ENCODE data around the gene KLRF2.
"Not testable (repeated sequence)": the region's sequence is repeated elsewhere in the genome, so short reads cannot be mapped to it uniquely, and the experiment has no call there.

The KLRF2 gene

DNA sequence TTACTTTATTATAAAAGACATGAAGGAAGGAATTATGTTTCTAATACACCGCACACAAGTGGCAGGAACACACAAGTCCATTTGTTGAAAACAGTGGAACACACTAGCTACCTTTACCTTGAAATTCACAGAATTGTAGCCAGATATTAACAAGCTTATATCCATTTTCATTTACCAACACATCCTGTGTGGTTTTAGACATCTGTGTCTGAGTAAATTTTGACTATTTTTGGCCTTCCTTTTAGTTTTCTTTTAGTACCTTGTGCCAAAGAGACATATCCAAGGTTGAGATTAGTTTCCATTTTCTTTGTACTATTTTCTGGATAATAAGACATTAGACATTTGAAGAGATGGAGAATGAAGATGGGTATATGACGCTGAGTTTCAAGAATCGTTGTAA lies at the start of gene KLRF2:
KLRF2 (plus strand) TSS at position 244 of the 400 bp plus-strand sequence; CDS start at position 351, 107 bp downstream.
- DNase-seq (ENCODE audit: low read depth), result no peak

DNA sequence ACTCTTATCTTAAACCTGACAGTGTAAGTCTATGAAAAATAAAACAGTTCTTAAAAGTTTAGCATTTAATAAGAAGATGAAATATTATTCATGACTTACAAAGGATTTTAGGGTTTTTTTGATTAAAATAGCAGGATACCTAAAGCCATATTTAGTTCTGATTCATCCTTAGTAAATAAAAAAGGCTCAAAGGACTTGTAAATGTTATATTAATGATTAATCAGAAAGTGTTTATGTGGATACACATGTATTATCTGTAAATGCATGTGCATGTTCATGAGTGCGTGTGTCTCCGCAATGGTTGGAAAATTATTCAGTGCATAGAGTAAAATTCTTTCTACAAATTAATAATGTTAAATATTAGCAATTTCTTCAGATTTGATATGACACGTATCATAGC lies 49.6 kb upstream of the KLRF2 start:
- DNase-seq (ENCODE audit: low read depth), result no peak

DNA sequence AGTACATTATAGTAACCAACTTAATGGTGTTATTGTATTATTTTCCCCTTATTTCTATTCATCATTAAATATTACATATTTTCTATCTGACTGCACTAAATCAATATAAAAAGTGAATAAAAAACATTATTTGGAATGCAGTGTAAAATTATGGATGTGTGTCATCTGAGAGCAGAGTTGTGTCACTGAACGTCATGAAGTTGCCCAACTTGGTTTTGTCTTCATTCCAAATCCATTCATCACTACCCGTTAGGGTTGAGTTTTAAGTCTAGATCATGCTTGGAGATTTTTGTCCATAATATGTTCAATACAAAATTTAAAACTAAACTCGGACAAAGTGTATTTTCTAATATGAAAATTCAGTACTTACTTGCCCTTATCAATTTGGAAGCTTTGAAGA lies 37.9 kb upstream of the KLRF2 start:
- DNase-seq (ENCODE audit: low read depth), result no peak

GRCh38 chr12:9848899-9849298 lies 32.4 kb upstream of the KLRF2 start:
- no peak for DNase-seq (ENCODE audit: low read depth)

GRCh38 chr12:9851050-9851449 lies 30.2 kb upstream of the KLRF2 start:
- no peak for DNase-seq (ENCODE audit: low read depth)

DNA sequence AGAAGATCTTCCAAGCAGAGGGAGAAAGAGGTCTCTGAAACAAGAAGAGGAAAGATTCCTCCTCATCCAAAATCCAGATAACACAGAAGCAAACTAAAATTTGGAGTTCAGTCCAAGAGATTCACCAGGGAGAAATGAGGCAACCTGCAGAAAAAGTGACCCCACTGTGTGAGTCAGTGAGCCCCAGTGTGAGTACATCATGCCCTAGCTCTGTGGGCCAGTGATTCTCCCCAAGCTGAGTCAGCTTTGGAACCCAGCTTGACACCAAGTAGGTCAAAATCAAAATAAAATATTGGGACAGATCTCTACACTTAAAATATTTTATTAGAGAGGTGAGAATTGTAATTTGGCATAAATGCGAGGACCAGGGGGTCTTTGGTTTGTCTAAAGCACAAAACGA lies 29.4 kb upstream of the KLRF2 start:
- DNase-seq (ENCODE audit: low read depth), result no peak

- no peak for DNase-seq (ENCODE audit: low read depth)
Observed at GRCh38 chr12:9856151-9856550, 25.1 kb upstream of the KLRF2 start.

DNA sequence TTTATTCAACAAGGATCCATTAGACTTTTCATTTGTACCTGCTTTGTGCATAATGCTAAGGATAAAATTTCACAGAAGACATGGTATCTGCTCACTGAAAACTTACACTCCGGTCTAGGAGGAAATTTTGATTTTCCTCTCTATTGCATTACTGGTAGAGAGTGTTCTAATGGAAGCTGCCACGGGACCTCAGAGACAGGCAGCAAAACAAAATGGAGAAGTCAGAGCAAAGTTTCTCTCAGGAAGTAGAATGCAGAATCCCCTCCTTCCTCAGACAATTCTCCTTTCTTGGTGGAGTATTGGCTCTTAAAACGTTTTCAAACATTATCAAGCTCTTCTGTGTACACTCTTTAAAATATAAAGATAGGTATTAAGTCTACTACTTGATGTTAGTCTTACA lies 24.4 kb upstream of the KLRF2 start:
- no peak for DNase-seq (ENCODE audit: low read depth)

DNA sequence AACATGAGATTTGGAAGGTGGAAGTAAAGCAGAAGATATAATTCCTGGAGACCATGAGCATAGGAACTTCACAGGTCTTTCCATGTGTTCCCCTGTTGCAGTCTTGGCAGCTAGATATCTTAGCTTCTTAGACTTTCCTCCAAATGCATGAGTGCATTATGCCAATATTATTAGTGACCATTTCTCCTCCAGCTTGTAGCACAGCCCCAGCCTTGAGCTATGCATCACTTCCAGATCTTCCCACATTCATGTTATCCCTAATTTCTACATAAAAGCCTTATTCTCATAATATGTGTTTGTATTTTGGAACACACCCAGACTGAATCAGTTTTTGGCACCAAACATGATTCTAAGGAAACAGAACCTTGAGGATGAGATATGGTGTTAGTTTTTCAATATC lies 23.2 kb upstream of the KLRF2 start:
- no peak for DNase-seq (ENCODE audit: low read depth)

DNA sequence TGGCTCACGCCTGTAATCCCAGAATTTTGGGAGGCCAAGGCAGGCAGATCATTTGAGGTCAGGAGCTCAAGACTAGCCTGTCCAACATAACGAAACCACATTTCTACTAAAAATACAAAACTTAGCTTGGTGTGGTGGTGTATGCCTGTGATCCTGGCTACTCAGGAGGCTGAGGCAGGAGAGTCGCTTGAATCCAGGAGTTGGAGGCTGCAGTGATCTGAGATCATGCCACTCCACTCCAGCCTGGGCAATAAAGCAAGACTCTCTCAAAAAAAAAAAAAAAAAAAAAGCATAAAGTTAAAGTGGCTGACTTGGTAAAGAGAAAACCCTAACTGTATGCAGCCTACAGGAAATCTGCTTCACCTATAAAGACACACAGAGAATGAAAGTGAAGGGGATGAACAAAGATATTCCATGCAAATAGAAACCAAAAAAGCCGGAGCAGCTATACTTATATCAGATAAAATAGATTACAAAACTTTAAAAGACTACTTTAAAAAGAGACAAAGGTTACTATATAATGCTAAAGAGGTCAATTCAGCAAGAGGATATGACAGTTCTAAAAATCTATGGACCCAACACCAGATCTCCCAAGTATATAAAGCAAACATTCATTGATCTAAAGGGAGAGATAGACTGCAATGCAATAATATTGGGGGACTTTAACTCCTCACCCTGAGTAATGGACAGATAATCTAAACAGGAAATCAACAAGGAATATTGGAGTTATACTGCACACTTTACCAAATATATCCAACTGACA lies 16.2 kb upstream of the KLRF2 start:
- DNase-seq (ENCODE audit: low read depth), result no peak

DNA sequence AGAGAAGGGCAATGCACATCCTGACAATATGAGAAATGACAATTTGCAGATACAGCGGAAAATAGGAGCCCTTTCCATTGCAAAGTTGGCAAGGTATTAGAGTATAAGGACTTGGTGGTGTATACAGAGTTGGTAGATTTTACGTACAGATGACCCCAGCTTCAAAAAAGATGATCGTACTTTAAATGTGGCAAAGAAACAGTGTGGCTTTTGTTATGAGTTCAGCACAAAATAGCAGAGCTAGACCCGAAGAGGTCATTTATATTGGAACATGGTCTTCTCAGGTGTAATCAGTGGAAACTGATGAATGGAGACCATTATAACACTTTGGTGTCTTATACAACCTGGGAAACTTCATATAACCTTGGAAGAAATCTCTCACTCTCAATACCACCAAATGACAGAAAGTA lies 14.4 kb upstream of the KLRF2 start:
- DNase-seq (ENCODE audit: low read depth), result no peak

DNA sequence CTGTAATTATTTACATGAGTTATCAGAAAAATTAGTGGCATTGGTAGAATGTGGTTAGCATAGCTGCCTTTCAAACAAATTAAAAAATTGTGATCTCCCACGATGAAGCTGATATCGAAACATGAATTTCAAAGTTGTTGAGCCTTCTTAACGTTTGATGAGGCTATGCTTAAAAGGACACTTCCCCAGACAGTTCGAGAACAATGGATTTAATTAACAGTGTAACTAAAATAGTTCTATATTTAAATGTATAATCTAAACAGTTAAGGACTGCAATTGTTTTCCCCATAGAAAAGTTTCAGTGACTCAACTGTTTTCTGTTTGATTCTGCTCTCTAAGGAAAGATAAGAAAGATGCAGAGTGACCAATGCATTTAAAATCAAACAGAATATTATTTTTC lies 13.8 kb upstream of the KLRF2 start:
- no peak for DNase-seq (ENCODE audit: low read depth)

DNA sequence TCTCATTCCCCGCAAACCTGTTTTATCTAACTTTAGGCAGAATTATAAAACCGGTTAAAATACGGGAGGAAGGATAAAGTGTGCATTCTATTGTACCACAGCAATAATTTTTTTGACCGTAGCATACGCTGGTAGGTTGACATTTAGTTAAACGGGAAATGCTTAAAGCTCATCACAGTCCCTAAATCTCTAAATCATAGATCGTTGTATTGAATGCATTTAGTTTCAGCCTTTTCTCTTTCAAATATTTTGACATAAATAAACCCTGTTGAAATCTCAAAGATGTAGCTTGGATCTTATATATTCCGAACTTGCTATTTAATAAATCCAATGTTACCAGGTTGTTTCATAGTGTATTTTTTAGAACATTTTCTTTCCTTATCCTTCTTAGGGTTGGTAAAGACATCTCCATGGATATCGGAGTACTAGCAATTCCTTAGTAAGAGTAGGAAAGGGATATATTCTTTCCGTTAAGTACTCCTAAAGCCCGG lies 12.9 kb upstream of the KLRF2 start:
- DNase-seq (ENCODE audit: low read depth), result no peak

- DNase-seq (ENCODE audit: low read depth), result no peak
Observed at GRCh38 chr12:9868951-9869306, 12.4 kb upstream of the KLRF2 start.

GRCh38 chr12:9869307-9870161 lies 11.8 kb upstream of the KLRF2 start, which contains the start of gene CLEC2B:
TSS of gene CLEC2B (minus strand) at chr12:9869354.
- DNase-seq (ENCODE audit: low read depth), result no peak

DNA sequence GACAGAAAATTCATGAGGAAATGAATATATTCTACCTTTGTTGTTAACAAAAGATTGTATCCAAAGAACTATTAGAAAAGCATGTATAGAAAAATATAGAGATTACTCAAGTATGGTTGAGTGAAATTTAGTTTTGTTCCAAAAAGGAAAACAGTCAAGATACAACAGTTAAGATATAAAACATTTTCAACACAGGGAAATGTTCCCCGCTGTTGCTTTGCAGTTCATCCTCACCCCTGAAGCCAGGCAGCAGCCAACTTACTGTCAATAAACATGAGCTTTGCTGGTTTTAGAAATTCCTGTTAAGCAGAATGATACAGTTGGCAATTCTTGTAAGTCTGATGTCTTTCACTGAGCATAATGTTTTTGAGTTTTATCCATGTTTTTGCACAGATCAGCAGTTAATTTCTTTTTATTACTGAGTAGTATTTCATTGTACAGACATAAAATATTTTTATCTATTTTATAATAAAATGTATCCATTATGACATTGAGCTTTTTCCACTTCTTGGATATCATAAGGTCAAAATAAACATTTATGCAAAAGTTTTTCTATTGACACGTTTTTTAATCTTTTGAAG lies 10.9 kb upstream of the KLRF2 start:
- no peak for DNase-seq (ENCODE audit: low read depth)

- no peak for DNase-seq (ENCODE audit: low read depth)
Observed at GRCh38 chr12:9872162-9872561, 9.1 kb upstream of the KLRF2 start.

DNA sequence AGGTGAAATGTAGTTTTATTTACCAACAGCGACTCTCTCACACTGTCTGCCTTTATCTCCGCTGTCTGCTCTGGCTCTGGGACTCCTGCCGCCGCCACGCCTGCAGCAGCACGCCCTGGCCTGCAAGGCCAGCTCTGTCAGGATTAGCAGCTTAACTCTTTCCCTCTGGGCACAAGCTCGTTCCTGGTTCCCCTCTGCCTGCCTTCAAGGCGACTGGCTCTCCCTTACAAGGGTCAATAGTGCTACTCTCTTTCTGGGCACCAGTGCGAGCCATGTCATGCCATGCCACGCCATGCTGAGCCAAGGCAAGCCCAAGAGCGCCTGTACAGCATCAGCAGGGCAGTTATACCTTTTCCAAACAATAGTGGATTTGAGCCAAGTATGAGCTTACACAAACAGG lies 8.5 kb upstream of the KLRF2 start:
- no peak for DNase-seq (ENCODE audit: low read depth)

- DNase-seq (ENCODE audit: low read depth), result not testable (repeated sequence)
Observed at GRCh38 chr12:9876120-9876519, 5.2 kb upstream of the KLRF2 start.

DNA sequence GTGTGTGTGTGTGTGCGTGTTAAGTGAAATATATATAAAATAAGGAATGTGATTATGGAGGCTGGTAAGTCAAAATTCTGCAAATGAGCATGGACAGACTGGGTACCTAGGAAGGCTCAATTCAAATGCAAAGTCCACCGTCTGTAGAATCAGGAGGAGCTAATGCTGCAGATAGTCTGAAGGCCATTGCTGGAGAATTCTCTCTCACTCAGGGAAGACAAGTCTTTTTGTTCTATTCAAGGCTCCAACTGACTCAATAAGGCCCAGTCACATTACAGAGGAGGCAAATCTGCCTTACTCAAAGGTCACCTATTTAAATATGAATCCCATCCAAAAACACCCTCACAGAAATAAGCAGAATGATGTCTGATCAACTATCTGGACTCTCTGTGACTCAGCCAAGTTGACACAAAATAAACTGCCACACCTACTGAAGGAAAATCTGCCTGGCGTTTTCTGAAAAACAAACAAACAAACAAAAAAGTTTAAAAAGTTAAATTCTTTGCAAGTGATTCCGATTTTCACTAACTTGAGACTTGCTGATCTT lies 684 bp upstream of the KLRF2 start:
- no peak for DNase-seq (ENCODE audit: low read depth)

- DNase-seq (ENCODE audit: low read depth), result no peak
Observed at GRCh38 chr12:9881988-9882387, 699 bp downstream of the KLRF2 start.

GRCh38 chr12:9883175-9883574 lies 1.9 kb downstream of the KLRF2 start:
- no peak for DNase-seq (ENCODE audit: low read depth)
